ENCODE measurements around the gene FGGY. TPM values are rescaled to one million over a fixed set of nuclear protein-coding genes. Genes with fewer than 3 reads are reported as not detected.

Gene FGGY
- total RNA-seq, 1 experiment from 2014 or later = 14.6 TPM

- H3K9me3 Mint-ChIP-seq = no peaks in the 10 kb centered on the region
- no peak overlapping the region for H3K56ac ChIP-seq (ENCODE audit: insufficient read length, low read depth, low read length)
- no peaks in the 10 kb centered on the region for H3K4me1 Mint-ChIP-seq
- H3K4me2 ChIP-seq (ENCODE audit: insufficient read depth, insufficient read length, low read length) = no peak overlapping the region
- H2AFZ ChIP-seq (ENCODE audit: low read length) = no peak overlapping the region
- WGBS (ENCODE audit: extremely low coverage, insufficient read length, low lambda C conversion rate) = no CpG with 5 or more reads among the region's 1 CpG
- H2BK20ac ChIP-seq (ENCODE audit: low read depth, low read length, poor library complexity, severe bottlenecking) = no peak overlapping the region
- no peaks in the 10 kb centered on the region for H3K27me3 Mint-ChIP-seq (ENCODE audit: low read depth)
- H3K27ac ChIP-seq (ENCODE audit: insufficient read length, low read depth, low read length) = no peak overlapping the region
- no peak overlapping the region for H2BK120ac ChIP-seq (ENCODE audit: low read depth, low read length, poor library complexity, severe bottlenecking)
- H3K4ac ChIP-seq (ENCODE audit: low read depth, low read length) = no peak overlapping the region
- H3K18ac ChIP-seq (ENCODE audit: insufficient read length, low read depth, low read length) = no peak overlapping the region
- H4K5ac ChIP-seq (ENCODE audit: insufficient read length, low read depth, low read length) = no peak overlapping the region
- H3K9me3 ChIP-seq (ENCODE audit: control insufficient read depth, low read depth, low read length) = no peaks in the 10 kb centered on the region
- H2BK5ac ChIP-seq (ENCODE audit: insufficient read length, low read length) = no peak overlapping the region
- H2BK12ac ChIP-seq (ENCODE audit: insufficient read length, low read depth, low read length) = no peak overlapping the region
- no peak overlapping the region for H2BK15ac ChIP-seq (ENCODE audit: low read depth, low read length)
- no peaks in the 10 kb centered on the region for H3K27me3 ChIP-seq (ENCODE audit: insufficient read depth, low read length)
- H3T11ph ChIP-seq (ENCODE audit: low read length) = no peak overlapping the region
- H3K4me1 ChIP-seq (ENCODE audit: insufficient read depth, low read length) = no peaks in the 10 kb centered on the region
- no peak for DNase-seq
- no peak overlapping the region; a peak in 1 of 7 replicates for H3K27ac Mint-ChIP-seq
- H4K20me1 ChIP-seq (ENCODE audit: control insufficient read depth, insufficient read depth, insufficient read length) = no peaks in the 10 kb centered on the region
- H3K4me3 Mint-ChIP-seq = no peak overlapping the region
- no peak overlapping the region for H3K14ac ChIP-seq (ENCODE audit: insufficient read depth, low read length)
- H3K9ac ChIP-seq (ENCODE audit: extremely low read depth, insufficient read length, low read length) = no peak overlapping the region
- H2AK5ac ChIP-seq (ENCODE audit: insufficient read length, low read length) = no peak overlapping the region
- H3K79me2 ChIP-seq (ENCODE audit: insufficient read depth, low read length) = no peaks in the 10 kb centered on the region
- H3K23ac ChIP-seq (ENCODE audit: insufficient read length, low read depth, low read length) = no peak overlapping the region
- no peak overlapping the region for H4K91ac ChIP-seq (ENCODE audit: insufficient read length, low read depth, low read length)
- no peak for TF ChIP-seq CTCF (conservative IDR thresholded peaks at IDR 0.05)
- H4K8ac ChIP-seq (replicated peaks; ENCODE audit: insufficient read length, low read depth, low read length) = no peak overlapping the region
- no peaks in the 10 kb centered on the region for H3K23me2 ChIP-seq (ENCODE audit: insufficient read length, low read depth, low read length, poor library complexity, severe bottlenecking)
- H3K79me1 ChIP-seq (ENCODE audit: insufficient read depth, low read depth, low read length, poor library complexity, severe bottlenecking) = no peaks in the 10 kb centered on the region
- H3K36me3 Mint-ChIP-seq (ENCODE audit: insufficient read depth in 1 of 3, low read depth in 3 of 3) = no peaks in the 10 kb centered on the region; a peak in 1 of 7 replicates
Measured at GRCh38 chr1:59526240-59526639, 229.3 kb downstream of the FGGY start.
